IPS-NIHi7 (cell line): ENCODE results near the gene HBQ1.
A peak's percentile ranks its signal among the peaks of the same experiment; 100 is the strongest.
"Not testable (repeated sequence)": the region's sequence is repeated elsewhere in the genome, so short reads cannot be mapped to it uniquely, and the experiment has no call there.

Source experiments
- DNase-seq: peaks from one replicate; pipeline ENCODE4 v3.0.0; 2012; ENCODE audit warnings: mixed read lengths; ENCODE audit errors: extremely low spot score

Gene HBQ1

DNA sequence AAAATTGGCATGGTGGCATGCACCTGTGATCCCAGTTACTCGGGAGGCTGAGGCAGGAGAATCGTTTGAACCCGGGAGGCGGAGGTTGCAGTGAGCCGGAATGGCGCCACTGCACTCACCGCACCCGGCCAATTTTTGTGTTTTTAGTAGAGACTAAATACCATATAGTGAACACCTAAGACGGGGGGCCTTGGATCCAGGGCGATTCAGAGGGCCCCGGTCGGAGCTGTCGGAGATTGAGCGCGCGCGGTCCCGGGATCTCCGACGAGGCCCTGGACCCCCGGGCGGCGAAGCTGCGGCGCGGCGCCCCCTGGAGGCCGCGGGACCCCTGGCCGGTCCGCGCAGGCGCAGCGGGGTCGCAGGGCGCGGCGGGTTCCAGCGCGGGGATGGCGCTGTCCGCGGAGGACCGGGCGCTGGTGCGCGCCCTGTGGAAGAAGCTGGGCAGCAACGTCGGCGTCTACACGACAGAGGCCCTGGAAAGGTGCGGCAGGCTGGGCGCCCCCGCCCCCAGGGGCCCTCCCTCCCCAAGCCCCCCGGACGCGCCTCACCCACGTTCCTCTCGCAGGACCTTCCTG, at the start of gene HBQ1:
Gene HBQ1, plus strand, starts transcription at position 359 of the 575 bp plus-strand sequence. Its CDS starts 28 bp downstream, at position 387.
- DNase-seq = peak; percentile 83

DNA sequence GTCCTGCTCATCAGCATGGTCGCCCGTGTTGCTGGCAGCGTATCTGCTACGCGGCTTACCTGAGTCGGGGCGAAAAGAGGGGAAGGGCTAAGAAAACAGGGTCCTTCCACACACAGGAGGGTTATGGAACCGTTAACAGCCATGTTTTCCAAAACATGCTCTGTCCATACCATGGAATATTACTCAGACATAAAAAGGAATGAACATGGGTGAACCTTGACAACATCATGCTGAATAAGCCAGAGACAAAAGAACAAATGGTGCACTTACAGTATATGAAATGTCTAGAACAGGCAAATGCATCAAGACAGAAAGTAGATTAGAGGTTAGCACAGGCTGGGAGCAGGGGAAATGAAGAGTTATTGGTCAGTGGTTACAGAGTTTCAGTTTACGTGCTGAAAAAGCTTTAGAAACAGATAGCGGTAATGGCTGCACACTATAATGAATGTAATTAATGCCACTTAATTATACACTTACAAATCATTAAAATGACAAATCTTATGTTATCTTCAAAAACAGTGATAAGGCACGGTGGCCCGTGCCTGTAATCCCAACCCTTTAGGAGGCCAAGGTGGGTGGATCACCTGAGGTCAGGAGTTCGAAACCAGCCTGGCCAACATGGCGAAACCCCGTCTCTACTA, 49.6 kb upstream of the HBQ1 start:
- no peak for DNase-seq

DNA sequence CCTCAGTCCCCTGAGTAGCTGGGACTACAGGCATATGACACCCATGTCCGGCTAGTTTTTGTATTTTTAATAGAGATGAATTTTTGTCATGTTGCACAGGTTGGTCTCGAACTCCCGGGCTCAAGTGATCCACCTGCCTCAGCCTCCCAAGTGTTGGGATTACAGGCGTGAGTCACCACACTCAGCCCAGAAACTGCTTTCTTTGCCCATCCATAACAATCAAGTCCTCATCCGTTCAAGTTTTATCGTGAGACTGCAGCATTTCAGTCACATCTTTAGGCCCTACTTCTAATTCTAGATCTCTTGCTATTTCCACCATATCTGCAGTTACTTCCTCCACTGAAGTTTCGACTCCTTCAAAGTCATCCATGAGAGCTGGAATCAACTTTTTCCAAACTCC, 48.1 kb upstream of the HBQ1 start:
- DNase-seq = no peak

DNA sequence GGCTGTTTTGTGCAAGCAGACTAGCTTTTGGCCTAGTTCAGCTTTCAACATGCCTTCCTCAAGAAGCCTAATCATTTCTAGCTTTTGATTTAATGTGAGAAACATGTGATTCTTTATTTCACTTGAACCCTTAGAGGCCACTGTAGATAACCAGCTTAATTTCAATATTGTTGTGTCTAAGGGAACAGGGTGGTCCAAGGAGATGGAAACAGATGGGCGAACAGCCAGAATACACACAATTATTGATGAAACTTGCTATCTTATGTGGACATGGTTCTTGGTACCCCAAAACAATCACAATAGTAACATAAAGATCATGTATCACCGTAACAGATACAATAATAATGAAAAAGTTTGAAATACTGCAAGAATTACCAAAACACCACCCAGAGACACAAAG, 46.5 kb upstream of the HBQ1 start:
- DNase-seq = no peak

DNA sequence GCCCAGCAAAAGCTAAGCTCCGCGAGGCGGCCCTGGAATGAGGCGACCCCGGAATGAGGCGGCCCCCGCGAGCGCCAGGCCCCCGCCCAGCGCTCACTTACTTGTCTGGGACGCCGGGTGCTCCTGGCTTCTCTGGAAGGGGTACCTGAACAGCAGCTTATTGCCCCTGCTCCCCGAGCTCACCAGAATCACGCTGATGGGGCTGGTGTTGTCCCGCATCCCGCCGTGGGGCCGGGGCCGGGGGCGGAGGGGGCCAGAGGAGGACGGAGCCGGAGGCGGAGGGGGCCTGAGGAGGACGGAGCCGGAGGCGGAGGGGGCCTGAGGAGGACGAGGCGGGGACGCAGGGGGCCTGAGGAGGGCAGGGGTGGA, 42.2 kb upstream of the HBQ1 start:
- peak; percentile 51 for DNase-seq

DNA sequence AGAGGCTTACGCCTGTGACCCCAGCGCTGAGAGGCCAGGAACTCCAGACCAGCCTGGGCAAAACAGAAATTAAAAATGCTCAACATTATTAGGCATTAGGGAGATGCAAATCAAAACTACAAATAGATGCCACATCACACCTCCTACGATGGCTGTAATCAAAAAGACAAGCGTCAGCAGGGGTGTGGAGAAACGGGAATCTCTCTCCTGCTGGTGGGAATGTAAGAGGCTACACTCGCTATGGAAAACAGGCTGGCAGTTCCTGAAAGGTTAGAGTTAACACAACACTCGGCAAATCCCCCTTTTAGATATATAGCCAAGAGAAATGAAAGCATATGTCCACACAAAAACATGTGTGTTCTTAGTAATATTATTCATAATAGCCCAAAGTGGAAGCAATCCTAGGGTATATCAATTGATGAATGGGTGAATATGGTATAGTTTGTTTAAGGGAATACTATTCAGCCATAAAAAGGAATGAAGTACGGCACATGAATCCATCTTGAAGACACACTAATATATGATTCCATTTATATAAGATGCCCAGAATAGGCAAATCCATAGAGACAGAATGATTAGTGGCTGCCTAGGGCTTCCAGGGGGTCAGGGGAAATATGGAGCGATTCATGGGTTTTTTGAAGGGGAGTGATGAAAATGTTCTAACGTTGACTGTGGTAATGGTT, 39.9 kb upstream of the HBQ1 start:
- DNase-seq = no peak

DNA sequence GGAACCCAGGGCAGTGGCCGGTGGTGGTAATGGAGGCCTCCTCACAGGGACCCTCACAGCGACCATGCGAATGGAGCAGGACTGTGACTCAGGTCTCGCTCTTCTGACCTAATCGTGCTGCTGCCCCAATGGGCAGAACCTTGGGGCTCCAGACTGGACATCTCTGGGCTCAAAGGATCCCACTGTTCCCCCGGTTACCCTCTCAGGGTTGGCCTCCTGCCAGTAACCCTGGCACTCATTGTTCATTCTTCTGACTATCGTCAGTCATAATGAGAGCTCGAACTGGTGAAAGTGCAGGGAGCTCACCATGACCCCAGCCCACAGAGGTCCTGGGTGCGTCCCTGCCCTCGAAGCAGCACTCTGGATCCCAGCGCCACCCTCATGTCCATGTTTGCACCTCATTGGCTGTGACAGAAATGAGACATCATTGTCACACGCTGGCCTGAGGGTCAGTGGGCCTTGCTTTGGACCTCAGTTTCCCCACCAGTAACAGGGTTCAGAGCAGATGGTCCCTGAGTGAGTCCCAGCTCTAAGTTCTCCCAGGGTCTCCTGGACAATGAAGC, 37.8 kb upstream of the HBQ1 start:
- no peak for DNase-seq

DNA sequence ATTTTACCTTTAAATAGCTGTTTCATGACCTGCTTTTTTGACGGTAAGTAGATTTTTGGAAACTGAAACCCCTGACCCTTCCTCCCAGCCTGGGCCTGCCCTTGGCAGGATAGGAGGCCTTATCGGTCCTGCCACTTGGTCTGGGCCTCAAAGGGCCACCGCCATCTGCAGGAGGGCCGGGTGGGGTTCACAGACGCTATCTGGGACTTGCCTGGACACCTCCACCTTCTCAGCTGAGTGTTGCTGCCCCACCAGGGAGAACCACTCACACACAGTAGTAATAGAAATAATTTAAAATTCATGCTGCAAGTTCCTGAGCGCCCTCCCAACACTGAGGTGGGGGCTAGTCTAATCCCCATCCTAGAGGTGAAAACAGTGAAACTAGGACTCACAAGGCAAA, 37.2 kb upstream of the HBQ1 start:
- no peak for DNase-seq

DNA sequence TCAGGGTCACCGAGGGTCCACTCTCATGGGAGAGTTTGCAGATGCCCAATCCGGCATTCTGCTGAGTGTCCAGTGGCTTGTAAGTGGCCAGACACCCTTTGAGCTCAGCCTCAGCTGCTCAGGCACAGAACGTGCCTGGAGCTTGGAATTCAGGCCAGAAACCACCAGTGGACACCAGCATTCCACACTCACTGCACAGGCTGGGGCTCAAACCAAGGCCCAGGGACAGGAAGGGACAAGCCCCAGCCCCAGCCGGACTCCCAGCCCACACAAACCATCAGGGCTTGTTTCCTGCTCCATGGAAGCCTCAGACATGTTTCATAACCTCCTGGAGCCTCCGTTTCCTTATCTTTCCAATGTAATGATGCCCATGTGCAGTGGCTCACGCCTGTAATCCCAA, 36.8 kb upstream of the HBQ1 start:
- DNase-seq = no peak

DNA sequence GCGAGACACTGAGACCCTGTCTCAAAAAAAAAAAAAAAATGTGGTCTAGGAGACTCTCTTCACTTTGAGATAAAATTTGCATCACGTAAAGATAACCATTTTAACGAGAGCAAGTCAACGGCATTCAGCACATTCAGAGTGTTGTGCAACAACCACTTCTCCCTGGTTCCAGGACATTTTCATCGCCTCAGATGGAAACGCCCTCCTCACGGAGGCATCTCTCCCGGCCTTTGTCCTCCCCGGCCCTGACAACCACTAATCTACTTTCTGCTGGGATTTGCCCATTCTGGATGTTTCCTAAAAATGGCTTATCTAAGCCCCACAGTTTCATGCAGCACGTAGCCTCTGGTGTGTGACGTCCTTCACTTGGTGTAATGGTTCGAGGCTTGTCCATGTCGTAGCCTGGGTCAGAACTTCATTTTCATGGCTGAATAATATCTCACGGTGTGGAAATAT, 35.4 kb upstream of the HBQ1 start:
- DNase-seq = no peak

DNA sequence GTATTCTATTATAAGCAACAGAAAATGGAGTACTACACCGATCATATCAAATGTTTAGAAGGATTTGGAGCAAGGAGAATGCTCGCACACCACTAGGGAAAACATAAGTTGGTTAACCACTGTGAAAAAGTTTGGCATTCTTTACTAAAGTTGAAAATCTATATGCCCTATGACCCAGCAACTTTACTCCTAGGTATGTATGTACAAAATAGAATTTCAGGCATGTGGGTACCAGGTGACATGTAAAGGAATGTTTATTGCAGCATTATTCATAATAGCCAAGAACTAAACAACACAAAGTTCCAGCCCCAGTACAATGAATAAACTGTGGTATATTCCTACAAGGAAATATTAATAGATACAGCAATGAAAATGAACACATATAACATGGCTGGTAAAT, 33.6 kb upstream of the HBQ1 start:
- DNase-seq = no peak

DNA sequence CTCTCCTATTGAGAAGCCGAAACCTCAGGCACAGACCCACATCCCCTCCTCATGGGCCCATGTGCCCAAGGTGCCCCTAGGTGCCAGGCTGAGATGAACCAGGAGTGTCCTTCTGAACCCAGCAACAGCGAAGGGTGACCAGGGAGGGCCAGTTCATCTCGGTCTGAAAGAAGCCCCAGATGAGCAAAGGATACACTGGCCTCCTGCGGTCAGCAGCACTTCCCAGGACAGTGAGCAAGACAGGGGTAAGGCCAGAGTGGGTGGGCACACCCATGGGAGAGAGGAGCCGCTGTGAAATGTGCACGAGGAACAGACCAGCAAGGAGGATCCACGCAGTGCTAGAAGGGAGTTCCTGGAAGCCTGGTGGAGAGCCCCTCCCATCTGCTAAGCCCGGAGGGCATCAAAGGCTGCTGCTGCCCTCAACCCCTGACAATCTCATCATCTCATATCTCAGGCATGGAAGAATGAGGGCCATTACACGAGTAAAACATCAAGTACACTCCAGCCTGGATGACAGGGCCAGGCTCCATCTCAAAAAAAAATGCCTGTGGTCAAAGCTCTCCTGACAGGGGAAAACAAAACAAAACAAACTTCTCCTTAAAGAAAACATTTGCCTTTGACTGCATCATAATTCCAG, 31.1 kb upstream of the HBQ1 start:
- no peak for DNase-seq

DNA sequence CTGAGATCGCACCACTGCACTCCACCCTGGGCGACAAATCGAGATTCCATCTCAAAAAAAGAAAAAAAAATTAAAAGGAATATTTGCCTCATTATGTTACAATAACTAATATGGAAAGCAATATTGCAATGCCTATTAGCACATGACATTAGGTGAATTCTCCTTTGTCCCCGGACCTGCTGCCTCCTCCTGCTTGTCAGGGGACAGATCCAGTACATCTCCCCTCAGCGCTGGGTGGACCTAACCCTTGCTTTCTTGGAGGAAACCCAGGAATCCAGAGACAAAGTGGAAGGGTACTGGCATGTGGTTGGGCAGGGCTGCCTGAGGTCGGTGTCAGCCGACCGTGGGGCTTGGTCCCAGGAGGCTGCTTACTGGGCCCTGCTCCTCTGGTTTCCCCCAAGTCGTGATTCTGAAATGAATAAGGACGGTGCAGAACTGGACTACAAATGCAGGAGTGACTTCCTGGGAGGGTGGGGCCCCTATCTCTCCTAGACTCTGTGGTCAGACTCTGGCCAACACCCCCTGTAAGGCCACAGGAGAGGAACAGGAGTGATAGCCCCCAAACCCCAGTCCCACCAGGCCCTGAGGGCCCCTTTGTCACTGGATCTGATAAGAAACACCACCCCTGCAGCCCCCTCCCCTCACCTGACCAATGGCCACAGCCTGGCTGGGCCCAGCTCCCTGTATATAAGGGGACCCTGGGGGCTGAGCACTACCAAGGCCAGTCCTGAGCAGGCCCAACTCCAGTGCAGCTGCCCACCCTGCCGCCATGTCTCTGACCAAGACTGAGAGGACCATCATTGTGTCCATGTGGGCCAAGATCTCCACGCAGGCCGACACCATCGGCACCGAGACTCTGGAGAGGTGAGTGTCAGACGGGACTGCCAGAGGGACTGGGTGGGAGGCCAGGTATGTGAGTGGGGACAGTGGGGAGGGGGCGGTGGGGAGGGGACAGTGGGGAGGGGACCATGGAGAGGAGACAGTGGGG, 27.8 kb upstream of the HBQ1 start, which contains the start of gene HBZ:
Gene HBZ, plus strand, starts transcription at position 504 of the 988 bp plus-strand sequence. Its CDS starts 266 bp downstream, at position 770.
- DNase-seq = no peak

DNA sequence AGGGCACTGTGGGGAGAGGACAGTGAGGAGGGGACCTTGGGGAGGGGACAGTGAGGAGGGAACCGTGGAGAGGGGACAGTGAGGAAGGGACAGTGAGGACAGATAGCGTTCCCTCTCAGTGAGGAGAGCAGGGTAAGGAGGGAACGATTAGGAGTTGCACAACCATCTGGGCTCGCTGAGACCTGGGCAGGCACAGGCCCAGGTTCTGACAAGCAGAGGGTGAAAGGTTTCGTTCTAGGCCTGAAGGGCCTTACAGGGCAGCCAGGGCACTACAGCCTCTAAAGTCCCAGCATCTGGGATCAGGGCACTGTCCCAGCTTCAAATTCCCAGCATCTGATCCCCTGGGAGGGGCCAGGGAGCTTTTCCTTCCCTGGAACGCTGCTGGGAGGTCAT, 27.1 kb upstream of the HBQ1 start:
- DNase-seq = not testable (repeated sequence)

DNA sequence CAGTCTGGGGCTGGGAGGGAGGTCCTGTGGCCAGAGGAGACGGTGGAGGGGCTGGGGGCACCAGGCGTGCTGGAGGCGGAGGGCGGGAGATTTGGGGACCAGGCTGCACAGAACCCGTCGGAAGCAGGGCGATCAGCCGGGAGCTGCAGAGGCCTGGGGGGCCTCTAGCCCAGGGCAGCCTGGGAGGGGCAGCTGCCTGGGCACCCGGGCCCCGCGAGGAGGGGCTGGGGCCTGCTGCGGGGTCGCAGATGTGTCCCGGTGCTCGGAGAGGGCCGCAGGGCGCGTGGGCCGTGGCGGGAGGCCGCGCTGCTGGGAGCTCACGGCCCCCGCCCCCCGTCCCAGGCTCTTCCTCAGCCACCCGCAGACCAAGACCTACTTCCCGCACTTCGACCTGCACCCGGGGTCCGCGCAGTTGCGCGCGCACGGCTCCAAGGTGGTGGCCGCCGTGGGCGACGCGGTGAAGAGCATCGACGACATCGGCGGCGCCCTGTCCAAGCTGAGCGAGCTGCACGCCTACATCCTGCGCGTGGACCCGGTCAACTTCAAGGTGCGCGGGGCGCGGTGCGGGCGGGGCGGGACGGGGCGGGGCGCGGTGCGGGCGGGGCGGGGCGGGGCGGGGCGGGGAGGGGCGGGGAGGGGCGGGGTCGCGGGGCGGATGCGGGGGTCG, 26.6 kb upstream of the HBQ1 start:
- DNase-seq = not testable (repeated sequence)

DNA sequence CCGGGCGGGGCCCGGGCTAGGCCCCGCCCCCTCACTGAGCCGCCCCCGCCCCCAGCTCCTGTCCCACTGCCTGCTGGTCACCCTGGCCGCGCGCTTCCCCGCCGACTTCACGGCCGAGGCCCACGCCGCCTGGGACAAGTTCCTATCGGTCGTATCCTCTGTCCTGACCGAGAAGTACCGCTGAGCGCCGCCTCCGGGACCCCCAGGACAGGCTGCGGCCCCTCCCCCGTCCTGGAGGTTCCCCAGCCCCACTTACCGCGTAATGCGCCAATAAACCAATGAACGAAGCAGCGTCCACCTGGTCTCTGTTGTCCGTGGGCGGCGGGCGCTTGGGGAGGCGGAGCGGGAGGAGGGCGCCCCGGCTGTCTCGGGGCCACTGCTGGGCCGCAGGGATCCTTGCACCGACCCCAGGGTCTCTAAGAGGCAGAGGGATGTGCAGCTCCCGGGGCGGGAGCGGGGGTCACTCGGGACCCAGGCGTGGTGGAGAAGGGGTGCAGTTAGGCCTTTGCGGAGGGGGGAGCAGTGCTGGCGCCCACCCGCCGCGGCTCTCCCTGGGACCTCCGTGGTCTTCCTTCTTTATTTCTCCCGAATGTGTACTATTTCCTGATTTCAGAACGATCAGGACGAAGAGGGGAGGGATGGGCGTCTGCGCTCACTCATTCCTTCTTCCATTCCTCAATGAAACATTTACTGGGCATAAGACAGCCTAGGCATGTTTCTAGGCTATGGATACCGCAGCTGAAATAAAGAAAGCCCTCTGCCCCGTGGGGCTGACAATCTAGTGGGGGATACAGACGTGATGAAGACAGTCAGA, 25.8 kb upstream of the HBQ1 start:
- peak; percentile 55 for DNase-seq

DNA sequence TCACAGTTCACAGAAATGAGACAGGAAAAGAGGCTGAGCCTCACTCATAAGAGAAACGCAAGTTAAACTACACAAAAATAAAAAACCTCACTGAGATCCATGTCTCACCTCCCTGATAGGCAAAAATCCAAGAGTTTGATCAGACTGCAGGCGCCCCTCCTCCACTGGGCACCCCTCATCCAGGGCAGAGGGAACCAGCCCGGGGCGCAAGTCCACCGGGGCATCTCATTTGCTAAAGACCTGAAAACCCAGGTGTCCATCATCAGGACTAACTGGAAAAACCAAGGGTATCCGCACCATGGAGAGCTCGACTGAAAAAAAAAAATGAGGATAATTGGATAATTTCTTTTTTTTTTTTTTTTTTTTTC, 25.2 kb upstream of the HBQ1 start:
- no peak for DNase-seq

DNA sequence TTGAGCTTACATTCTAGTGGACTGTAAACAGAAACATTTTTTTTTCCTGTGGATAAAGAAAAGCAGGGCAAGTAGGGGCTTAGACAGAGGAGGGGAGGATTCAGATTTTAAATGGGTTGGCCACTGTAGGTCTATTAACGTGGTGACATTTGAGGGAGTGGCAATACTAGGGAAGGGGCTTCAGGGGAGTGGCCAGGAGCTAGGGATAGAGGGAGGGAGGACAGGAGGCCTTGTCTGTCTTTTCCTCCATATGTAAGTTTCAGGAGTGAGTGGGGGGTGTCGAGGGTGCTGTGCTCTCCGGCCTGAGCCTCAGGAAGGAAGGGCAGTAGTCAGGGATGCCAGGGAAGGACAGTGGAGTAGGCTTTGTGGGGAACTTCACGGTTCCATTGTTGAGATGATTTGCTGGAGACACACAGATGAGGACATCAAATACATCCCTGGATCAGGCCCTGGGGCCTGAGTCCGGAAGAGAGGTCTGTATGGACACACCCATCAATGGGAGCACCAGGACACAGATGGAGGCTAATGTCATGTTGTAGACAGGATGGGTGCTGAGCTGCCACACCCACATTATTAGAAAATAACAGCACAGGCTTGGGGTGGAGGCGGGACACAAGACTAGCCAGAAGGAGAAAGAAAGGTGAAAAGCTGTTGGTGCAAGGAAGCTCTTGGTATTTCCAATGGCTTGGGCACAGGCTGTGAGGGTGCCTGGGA, 21.0 kb upstream of the HBQ1 start:
- DNase-seq = no peak

DNA sequence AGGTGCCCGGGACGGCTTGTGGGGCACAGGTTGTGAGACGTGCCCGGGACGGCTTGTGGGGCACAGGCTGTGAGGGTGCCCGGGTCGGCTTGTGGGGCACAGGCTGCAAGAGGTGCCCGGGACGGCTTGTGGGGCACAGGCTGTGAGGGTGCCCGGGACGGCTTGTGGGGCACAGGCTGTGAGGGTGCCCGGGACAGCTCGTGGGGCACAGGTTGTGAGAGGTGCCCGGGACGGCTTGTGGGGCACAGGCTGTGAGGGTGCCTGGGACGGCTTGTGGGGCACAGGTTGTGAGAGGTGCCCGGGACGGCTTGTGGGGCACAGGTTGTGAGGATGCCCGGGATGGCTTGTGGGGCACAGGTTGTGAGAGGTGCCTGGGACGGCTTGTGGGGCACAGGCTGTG, 20.0 kb upstream of the HBQ1 start:
- not testable (repeated sequence) for DNase-seq
